ENCODE measurements around the gene PCSK5.
"Not testable (repeated sequence)": the region's sequence is repeated elsewhere in the genome, so short reads cannot be mapped to it uniquely, and the experiment has no call there.

The PCSK5 gene

DNA sequence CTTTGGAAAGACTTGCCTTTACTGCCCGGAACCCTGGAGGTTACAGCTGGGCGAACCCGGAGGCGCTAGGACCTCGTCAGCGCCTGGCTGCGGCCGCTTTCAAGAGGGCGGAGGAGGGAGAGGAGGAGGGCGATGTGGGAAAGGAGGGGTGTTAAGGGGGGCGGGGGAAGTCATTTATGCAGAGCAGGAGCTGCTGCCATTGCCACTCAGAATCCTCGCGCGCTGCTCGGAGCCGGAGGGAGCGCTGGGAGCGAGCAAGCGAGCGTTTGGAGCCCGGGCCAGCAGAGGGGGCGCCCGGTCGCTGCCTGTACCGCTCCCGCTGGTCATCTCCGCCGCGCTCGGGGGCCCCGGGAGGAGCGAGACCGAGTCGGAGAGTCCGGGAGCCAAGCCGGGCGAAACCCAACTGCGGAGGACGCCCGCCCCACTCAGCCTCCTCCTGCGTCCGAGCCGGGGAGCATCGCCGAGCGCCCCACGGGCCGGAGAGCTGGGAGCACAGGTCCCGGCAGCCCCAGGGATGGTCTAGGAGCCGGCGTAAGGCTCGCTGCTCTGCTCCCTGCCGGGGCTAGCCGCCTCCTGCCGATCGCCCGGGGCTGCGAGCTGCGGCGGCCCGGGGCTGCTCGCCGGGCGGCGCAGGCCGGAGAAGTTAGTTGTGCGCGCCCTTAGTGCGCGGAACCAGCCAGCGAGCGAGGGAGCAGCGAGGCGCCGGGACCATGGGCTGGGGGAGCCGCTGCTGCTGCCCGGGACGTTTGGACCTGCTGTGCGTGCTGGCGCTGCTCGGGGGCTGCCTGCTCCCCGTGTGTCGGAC lies at the start of gene PCSK5:
TSS of gene PCSK5 (plus strand) at position 202 of the 805 bp plus-strand sequence. CDS start at position 711, 509 bp downstream.
- DNase-seq, result peak; percentile 16

DNA sequence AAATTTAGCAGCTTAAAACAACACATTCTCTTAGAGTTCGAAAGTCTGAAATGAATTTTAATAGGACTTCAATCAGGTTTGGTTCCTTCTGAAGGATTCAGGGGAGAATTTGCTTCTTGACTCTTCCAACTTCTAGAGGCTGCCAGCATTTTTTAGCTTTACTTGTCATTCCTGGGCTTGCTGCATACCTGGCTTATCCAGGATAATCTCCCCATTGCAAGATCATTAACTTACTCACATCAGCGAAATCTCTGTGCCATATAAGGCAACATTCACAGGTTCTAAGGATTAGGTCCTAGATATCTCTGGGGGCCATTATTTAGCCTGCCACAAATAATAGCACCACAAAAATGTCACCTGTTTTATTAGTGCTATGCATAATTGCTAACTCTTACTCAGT lies 46.2 kb upstream of the PCSK5 start:
- no peak for DNase-seq

DNA sequence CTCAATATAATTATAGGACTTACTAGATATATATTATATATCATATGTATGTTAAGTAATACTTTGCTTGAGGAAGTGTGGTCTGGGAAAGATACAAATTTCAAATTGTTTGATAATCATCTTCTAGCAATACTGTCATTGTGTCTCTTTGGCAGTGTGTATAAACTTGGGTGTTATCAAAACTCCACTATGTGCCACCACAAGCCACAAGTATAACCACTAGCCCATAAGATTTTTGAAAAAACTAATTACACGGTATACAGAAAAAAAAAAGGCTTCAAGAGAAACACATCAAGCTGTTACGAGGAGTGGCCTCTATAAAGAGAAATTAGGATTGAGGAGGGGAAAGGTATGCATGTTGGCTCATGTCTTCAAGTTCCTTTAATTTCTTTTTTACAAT lies 44.7 kb upstream of the PCSK5 start:
- no peak for DNase-seq

DNA sequence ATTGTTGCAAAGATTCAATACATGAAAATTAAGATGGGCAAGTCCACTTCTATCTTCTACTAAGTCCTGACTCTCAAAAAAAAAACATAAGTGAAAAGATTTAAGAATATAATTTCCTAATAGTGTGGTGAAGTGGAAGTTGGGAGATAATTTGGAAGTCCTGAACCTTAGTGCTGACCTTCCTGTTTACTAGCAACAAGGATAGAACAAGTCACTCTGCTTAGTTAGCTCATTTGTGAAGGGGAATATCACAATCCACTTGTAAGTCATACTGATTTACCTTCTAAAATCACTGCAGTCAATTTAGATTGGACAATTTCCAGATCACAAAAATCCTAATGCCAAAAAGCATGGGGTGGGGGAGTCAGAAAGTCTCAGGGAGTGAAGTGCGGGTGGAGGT lies 43.4 kb upstream of the PCSK5 start:
- no peak for DNase-seq

DNA sequence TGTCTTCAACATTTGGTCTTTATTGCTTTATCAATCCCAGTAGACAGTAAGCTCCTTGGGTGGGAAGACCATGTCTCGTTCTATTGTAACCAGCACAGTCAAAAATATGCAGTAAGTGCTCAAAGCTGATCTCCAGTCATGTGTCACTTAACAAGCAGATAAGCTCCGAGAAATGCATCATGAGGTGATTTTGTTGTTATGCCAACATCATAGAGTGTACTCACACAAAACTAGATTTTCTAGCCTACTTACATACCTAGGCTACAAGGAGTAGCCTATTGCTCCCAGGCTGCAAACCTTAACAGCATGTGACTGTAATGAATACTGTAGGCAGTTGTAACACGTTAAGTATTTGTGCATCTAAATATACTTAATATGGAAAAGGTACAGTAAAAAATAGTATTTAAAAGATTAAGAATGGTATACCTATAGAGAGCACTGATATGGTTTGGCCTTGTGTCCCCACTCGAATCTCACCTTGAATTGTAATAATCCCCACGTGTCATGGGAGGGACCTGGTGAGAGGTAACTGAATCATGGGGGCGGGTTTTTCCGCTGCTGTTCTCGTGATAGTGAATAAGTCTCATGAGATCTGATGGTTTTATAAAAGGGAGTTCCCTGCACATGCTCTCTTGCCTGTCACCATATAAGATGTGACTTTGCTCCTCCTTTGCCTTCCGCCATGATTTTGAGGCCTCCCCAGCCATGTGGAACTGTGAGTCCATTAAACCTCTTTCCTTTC lies 39.8 kb upstream of the PCSK5 start:
- DNase-seq, result no peak

DNA sequence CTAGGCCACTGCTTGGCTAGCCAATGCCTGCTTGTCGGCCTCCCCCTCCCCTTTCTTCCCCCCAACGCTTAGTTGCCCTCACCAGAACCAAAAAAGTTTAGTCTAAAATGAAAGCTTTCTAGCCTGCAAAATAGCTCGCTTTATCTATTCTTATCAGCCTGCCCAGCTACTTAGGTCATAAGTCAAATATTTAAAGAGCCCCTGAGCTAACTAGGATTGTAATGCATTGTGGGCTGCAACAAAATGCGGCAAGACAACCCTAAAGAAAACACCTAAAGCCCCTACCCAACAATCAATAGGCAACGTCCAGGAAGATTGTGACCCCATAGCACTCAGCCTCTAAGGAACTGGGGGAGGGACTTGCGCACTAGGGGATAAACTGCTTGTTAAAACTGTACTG lies 38.6 kb upstream of the PCSK5 start:
- no peak for DNase-seq

DNA sequence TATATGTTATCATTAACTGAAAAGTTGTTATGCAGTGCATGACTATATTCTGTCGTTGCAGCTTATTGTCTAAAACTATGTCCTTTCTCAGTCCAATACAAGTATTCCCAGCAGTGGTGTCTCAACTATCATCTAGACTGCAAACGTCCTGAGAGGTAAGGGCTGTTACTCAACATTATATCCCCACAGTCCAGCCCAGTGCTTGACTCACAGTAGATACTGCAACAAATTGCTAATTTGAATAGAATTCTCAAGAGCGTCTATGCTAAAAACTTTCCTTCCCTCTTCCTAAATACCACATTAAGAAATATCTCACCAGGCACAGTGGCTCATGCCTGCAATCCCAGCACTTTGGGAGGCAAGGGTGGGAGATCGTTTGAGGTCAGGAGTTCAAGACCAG lies 37.7 kb upstream of the PCSK5 start:
- no peak for DNase-seq

DNA sequence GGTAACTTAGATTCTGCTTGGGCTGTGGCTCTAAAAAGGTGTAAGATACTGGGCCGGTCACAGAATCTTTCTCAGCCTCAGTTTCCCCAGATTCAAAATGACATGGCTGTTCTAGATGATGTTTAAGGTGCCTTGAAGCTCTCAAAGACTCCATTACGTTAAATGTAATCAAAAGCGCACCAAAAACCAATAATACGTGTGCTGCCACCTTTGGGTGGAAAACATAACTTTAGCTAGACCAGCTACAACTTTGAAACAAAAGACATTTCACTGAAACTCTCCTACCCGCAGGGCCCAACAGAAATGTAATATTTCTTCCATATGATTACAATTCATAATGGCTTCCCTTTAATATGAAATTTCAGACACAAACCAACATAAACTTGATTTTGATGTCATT lies 35.0 kb upstream of the PCSK5 start:
- DNase-seq, result no peak

DNA sequence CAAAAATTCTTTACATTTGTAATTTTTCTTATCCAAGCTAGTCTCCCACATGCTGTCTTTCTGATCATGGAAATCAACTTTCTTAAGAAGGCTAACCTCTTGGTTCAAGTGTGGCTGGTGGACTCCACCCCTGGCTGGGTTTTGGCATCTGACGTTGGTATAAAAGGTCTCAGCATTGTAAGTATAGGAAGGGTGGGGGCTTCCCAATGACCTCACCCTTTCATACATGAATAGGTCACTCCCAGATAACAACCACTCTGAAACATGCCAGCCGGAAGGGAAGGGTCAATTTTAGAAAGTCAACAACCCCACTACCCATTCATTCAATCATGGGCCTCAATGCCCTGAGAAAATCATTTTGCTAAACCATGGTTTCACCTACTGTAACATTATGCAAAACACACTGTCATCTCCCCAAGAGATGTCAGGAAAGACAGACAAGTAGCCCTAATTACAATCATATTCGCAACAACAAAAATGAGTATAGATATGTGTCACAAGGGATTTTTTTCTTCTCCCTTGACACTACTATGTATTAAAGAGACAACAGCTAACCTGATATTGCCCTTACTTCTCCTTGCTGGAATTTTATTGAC lies 31.9 kb upstream of the PCSK5 start:
- DNase-seq, result no peak

DNA sequence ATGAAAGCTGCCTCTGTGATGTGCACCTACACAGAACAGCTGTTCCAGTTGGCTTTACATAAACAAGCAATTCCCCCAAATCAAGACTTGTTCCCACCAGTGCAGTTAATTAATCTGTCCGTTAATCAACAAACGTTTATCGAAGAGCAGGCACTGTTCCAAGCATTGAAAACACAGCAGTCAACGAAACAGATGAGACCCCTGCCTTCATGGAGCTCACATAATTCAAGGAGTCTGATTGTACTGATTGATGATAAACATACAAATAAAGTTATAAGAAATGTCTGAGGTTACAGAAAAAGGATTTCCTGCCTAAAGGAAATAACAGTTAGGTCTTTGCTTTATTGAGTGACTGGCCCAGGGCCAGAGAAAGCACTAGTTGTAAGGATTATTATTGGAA lies 26.2 kb upstream of the PCSK5 start:
- no peak for DNase-seq

DNA sequence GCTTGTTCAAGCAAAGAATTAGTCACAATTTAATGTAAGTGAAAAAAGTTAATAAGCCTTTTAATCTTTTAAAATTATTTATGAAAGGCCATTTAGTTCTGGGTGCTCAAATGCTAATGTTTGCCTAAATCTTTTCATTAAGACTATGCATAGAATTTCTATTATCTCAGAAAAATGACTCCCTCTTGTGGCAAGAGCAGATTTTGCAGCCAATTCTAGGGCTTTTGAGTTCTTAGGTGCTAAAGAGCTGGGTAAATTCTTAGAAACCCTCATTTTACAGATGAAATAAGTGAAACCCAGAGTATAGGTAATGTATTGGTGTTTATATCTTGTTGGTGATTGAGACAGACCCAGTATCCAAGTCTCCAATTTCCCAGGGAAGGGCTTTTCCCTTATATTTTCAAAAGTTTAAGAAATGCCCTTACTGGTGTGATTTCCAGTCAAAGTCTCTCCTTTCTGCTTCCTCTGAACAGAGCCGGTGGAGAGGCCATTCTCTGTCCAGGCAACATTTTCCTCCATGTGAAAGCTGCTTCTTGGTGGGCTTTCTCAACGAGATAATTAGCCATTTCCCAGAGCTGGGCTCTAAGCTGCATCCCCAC lies 24.1 kb upstream of the PCSK5 start:
- DNase-seq, result no peak

DNA sequence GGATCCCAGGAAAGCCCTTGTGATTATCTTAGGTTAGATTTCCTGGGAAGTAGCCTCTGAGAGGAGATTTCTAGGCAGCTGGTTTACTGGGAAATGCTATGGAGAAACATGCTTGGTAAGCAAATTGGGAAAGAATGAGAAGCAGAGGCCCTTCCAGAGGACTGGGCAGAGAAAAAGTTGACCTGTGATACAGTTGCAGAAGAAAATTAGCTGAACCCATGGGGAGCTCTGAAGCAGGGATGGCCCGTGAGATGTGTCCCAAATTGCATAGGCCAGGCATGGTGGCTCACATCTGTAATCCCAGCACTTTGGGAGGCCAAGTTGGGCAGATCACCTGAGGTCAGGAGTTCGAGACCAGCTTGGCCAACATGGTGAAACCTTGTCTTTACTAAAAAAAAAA lies 21.9 kb upstream of the PCSK5 start:
- DNase-seq, result not testable (repeated sequence)

DNA sequence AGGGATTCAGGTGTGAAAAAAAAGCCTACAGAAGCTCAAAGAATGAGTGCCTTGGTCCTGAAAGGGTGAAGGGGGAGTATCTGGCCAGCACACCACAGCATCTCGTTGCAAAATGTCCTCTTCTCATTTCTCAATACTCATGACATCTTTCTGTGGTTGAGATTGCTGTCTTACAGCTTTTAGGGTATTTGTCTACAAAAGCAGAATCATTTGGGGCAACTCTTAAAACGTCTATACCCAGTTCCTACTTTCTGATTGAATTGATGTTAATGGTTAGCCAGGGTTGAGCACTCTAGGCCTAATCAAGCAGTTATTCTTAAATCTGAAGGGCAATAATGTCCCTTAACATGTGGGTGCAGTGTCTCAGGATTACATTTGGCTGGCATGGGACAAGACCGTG lies 21.2 kb upstream of the PCSK5 start:
- DNase-seq, result no peak

DNA sequence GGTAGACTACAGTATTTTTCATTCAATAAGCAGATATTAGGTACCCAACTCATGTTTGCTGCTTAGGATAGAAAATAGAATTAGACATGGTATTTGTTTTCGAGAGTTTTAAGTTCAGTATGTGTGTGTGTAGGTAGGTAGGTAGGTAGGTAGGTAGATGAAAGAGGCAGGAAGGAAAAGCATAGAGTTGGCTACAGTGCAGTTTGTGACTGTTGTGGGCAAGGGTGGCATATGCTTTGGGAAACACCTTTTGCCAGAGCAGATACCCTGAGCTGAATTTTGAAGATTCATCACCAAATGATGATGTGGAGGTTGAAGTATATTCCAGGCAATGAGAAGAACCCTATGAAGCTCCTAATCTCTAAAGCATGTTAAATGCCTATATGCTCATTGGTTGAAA lies 20.0 kb upstream of the PCSK5 start:
- no peak for DNase-seq

DNA sequence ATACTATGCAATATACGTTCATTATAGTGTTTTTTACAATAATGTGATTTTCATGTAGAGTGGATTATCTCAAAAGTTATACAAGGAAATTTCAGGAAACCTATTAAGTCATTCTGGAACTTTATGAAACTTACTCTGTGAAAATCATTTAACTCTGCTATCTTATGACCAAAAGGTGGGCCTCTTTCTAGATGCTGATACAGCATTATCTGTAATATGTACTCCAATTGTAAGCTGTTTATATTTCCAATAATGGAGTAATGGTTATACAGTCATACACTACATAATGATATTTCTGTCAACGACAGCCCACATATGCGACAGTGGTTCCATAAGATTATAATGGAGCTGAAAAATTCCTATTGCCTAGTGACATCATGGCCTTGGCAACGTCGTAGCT lies 18.8 kb upstream of the PCSK5 start:
- DNase-seq, result no peak

DNA sequence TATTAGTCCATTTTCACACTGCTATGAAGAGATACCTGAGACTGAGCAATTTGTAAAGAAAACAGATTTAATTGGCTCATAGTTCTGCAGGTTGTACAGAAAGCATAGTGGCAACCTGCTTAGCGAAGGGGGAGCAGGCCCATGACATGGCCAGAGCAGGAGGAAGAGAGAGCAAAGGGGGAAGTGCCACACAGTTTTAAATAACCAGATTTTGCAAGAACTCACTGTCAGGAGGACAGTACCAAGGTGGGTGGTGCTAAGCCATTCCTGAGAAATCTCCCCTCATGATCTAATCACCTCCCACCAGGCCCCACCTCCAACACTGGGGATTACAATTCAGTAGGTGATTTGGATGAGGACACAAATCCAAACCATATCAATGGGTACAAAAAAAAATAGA lies 16.8 kb upstream of the PCSK5 start:
- no peak for DNase-seq

DNA sequence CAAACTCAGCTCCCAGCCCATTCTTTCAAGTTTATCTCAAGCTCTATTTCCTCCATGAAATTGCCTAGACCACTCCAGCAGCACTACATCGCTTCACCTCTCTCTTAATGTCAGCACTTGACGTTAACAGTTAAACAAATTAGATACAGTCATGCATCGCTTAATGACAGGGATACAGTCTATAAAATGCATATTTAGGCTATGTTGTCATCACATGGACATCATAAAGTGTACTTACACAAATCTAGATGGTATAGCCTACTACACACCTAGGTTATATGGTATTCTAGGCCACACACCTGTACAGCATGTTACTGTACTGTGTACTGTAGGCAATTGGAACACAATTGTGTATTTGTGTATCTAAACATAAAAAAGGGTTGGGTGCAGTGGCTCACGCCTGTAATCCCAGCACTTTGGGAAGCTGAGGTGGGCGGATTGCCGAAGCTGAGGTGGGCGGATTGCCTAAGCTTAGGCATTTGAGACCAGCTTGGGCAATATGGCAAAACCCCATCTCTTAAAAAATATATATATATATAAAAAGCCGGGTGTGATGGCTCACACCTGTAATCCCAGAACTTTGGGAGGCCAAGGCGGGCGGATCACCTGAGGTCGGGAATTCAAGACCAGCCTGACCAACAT lies 13.4 kb upstream of the PCSK5 start:
- no peak for DNase-seq

DNA sequence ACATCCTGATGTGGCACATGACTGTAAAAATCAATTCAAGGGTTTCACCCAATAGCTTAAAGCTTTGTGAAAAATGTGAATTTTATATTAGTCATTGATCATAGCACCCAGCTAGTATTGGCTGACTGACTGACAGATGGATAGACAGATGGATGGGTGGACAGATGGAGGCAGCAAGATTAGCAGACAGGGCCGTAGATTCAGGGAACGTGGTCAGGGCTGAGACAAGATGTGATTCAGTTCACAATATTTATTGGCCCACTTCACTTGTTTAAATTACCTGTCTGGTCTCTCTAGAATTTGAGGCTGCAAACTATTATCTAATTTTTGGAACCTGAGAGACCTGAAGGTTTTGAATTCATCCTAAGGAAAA lies 12.0 kb upstream of the PCSK5 start:
- DNase-seq, result no peak

DNA sequence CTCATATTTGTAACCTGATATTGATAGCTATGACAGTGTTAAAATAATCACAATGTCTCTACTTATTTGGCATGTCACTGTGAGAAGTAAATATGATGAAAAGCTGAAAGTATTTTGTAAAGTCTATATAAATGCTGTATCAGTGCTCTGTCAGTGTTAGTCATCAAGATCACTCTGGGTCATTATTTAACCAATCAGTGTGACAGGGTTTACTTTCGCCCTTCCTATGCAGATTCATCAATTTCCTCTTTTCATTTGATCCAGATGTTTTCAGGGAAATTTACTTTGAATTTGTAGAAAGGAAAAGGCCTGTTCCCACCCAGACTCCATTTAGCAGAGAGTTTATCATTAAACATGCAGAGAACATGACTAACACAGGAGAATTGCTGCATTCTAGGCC lies 9.9 kb upstream of the PCSK5 start:
- no peak for DNase-seq

DNA sequence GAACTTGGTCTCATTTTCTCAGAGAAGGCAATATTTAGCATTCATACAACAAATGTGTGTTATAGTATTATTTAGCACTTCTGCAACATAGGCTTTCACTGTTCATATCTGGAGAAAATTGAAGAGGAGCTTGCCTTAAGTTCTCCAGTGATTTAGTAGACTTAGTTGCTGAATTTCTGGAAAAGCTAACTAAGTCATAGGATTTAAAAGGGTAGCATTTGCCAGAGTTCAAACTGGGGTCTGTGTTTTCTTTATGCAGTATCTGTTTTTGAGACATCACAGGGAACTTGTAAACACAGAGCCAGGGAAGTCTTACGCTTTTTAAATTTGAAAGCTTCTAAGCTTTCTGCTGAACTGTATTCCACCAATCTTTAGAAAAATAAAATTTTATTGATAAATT lies 8.7 kb upstream of the PCSK5 start:
- DNase-seq, result no peak

DNA sequence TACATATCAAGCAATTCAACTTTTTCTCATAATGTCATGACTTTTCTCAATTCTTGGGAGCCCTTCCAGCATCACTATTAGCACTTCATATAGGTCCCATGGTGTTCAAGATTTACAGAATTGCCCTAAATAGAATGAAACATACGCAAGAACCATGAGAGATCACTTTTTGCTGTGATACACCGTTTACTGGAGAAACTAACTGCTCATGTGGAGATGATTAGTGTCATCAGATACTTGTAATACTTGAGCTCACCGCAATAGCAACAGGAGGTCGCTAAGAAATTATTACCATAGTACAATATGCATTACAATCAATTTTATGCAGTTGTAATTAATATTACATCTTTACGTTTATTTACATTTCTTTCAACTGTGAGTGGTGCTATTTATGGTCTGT lies 4.8 kb upstream of the PCSK5 start:
- no peak for DNase-seq

DNA sequence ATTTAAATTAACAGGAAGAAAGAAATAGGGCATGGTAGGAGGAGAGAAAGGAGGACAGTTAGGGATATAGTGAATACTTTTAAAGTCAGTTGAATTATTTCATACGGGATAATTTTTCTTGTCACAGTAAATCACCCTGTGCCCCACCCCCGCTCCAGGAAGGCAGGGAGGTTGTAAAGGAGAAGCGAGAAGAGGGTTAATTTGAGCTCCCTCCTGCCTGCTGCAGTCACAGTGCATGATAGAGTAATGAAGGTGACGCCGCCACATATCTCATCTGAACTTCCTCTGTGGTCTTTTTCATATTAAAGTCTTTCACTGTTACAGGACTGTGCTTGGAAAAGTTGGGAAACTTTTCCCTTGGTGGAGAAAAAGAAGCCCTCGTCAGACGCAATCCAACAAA lies 896 bp upstream of the PCSK5 start:
- DNase-seq, result no peak

DNA sequence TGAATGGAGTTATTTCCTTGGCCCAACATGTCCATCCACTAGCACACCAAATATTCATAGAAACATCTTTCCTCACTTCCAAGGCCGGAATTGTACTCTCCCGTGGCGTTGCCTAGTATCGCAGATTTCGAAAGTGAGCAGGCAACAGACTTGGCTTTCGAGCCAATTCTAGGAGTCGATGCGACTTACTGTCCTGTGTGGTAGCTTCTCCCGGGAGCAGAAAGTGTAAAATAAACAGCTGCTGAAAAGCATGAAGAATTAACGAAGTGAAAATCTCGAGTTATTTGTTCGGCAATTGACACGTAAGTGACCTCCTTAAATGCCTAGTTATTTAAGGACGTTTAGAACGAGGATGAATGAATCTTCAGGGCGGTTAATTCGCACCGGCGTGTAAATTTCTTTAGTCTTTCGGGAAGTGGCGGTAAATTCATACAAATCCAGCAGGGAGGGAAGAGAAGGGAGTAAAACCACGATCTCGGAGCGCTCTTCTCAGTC lies 449 bp upstream of the PCSK5 start:
- no peak for DNase-seq
